Lung microvascular endothelial cell (primary cell): ENCODE results near the gene OSCAR. TPM values are rescaled to one million over a fixed set of nuclear protein-coding genes. Genes with fewer than 3 reads are reported as not detected.

Experiments
- DNase-seq, 2 donors: peaks; one replicate each; pipeline versions ENCODE4 v3.0.0 to v3.0.0-alpha.2; 2010; ENCODE audit warnings: low read depth in 2 of 2
- total RNA-seq: library from RNA; depleted of rRNA; stranded (reverse); fragments of >200 nt; gene quantifications from 2 replicates; pipeline ENCODE4 v1.2.1, GENCODE V29; 2014

Gene OSCAR
- total RNA-seq, 1 donor from 2014 or later = not detected

DNA sequence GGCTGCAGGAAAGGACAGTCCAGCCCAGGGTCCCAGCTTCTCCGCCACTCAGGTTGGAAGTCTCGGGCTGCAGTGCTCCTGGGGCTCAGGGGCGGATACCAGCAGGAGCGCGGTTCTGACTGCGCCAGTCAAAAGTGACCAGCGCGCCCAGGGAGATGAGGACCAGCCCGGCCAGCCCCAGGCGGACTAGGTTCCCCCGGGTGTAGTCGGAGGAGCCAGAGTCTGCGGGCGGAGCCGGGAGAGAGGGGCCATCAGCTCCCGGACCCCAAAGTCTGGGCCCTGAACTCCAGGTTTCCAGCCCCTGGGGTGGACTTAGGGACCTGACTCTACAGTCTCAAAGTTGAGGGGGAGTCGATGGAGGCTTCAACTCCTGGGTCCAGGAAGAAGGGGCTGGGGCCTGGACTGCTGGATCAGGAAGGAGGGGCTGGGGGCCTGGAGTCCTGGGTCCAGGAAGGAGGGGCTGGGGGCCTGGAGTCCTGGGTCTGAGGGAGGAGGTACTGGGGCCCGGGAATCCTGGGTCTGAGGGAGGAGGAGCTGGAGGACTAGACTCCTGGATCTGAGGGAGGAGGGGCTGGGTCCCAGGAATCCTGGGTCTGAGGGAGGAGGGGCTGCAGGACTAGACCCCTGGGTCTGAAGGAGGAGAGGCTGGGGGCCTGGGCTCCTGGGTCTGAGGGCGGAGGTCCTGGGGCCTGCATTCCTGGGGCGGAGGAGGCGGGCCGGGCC, 5.3 kb downstream of the OSCAR start:
- DNase-seq = no peak

DNA sequence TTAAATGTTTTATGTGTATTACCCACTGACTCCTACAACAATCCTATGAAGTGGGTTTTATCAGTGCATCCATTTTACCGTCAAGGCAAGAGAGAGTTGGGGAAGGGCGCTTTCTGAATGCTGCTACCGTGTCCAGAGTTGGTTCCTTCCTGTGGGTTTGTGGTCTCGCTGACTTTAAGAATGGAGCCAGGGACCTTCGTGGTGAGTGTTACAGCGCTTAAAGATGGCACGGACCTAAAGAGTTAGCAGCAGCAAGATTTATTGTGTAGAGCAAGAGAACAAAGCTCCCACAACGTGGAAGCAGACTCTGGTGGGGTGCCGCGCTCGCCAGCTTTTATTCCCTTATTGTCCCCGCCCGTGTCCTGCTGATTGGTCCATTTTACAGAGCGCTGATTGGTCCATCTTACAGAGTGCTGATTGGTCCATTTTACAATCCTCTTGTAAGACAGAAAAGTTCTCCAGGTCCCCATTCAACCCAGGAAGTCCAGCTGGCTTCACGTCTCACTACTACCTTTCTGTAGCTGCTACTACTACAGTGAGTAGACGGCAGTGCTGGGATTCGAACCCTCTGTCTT, 6.1 kb downstream of the OSCAR start:
- DNase-seq = no peak

DNA sequence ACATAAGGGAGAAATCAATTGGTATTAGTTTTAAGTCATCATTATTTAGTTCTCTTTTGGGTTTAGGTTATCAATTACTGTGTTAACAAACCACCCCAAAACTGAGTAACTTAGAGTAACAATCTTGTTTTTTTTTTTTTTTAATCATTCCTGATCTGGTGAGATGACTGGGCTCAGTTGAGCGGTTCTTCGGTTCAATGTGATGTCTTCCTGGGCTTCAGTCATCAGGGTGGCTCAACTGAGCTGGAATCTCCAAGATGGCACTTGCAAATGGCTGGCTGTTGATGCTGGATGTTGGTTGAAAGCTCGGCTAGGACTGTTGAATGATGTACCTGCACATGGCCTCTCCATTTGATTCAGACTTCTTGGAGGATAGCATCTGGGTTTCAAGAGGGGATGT, 16.2 kb downstream of the OSCAR start:
- DNase-seq = no peak

DNA sequence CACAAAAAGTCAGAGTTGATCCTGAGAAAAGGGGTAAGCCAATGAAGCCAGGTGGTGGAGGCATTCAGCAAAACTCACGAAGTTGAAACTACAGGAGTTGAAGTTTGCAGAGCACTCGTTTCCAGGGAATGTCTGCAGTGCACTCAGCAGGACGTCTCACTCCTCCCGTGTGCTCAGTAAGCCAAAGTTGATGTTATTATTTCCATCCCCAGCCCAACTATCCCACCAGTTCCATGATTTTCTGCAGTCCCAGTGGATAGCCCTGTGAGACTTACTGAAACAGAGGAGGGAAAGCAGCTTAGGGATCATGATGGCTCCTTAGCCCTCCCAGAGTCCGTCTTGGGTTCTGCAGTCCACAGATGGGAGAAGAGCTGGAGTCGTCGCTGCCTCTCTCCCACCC, 19.6 kb downstream of the OSCAR start, which contains the start of gene TARM1:
TSS of gene TARM1 (minus strand) at position 334 of the 400 bp plus-strand sequence. CDS start at position 309, 25 bp downstream.
- DNase-seq = no peak

DNA sequence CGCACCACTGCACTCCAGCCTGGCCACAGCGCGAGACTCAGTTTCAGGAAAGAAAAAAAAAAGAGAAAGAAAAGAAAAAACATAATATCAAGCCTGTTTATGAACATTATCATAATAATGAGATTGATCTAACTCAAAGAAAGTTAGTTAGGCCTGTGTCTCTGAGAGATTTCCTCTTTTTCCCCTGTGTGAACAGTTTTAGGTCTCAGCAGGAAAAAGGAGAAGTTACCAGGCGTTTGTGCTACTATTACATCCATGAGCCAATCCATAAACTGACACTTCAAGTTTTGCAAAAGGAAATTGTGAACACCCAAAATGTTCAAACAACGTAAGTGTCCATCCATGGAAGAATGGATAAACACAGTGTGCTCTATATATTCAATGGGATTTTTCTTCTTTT, 23.3 kb downstream of the OSCAR start:
- DNase-seq = no peak

DNA sequence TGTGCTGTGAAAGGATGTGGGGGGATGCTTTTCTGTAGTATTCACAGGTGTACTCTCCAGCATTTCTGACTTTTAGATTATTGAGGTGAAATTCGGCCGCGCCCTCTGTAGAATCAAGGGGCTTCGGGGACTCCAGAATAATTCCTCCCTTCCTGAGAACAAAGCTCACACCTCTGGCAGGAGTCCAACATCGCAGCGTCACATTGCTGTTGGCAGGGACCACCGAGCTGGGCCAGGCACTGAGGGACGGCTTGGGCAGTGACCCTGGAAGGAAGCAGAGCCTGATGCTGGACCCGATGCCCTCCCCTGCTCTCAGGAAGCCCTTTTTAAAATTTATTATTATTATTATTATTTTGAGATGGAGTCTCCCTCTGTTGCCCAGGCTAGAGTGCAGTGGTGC, 25.8 kb downstream of the OSCAR start:
- DNase-seq = no peak

DNA sequence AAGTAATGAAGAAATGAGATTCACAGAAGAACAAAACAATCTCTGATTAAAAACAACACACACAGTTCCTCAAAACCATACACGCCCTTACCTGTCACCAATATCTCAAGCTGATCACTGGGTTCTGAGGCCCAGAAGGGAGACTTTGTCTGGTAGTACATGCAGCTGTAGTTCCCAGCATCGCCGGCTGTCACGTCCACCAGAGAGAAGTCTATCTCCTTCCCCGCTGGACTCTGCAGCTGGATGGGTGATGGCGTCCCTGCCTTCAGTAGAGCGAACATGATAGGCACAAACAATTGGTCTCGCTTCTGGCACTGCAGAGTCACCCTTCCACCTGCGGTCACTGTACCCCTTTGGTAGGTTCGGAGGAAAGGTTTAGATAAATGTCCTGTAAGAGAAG, 26.8 kb downstream of the OSCAR start:
- DNase-seq = no peak

DNA sequence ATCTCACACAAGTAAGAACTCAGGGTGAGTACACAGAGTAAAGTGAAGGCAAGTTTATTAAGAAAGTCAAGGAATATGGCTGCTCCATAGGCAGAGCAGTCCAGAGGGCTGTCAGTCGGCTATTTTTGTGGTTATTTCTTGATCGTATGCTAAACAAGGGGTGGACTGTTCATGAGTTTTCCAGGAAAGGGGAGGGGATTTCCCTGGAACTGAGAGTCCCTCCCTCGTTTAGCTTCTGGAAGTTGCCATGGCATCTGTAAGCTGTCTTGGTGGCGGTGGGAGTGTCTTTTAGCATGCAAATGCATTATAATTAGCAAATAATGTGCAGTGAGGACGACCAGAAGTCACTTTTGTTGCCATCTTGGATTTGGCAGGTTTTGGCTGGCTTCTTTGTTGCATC, 31.1 kb downstream of the OSCAR start:
- no peak for DNase-seq

DNA sequence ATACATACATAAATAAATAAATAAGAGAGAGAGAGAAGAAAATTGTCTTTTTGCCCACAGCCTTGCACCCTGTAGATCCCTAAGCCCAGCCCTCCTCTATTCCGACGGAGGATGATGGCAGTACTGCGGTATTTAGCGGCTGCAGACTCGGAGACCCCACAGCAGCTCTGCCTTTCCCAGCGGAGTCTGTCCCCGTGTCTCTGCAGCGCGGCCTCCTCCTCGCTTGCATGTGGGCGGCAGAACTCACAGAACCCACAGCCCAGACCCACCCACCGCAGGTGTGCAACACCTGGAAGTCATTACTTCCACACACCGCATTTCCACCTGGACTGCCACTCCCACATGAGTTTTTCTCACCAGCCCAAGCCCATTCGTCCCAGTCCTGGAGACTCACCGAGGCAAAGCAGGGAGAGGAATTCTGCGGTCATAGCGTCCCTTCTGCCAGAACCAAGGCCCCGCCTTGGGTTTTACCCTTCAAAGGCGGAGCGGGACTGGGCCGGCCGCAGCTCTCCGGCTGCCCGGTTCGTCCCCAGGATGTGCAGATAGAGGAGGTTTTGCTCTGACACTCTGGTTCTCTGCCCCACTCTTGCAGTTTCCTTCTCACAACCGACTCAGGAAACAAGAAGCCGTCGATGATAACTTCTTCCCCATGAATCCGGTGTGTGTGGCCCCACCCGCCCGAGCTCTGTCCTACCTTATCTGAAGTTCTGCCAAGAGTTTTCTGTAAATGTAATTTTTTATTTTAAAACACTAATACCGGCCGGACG, 37.1 kb downstream of the OSCAR start, which contains the start of gene VSTM1:
TSS of gene VSTM1 (minus strand) at position 548 of the 767 bp plus-strand sequence. CDS start at position 428, 120 bp downstream.
- no peak for DNase-seq

DNA sequence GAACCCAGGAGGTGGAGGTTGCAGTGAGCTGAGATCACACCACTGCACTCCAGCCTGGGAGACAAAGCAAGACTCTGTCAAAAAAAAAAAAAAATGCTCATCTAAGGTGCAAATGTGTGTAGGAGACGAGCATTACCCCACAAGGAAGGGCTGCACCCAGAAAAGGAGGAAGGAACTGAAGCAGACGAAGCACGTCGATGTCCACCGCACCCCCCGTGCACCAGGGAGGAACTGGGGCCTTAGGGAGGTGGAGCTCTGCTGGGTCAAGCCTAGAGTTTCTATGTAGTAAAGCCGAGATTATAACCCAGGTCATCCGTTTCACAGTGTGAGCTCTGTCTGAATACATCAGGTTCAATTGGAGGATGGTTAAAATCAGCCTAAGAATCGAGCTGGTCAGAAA, 38.0 kb downstream of the OSCAR start:
- no peak for DNase-seq

DNA sequence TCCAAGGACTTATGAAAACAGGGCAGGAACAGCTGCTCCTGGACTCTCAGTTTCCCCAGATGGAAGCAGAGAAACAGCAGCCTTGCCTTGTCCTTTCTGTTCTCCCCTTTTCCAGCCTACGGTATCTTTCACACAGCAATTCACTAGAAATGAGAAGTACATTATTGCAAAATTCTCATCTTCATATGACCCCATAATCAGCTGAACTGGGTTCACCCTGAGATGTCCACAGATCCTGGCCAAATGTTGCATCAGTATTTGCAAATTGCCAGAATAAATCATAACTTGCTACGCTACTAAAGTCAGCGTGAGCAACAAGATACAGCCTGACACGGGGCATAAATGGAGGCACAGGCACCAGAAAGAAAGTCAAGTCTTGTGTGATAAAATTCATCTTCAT, 53.0 kb downstream of the OSCAR start:
- no peak for DNase-seq

DNA sequence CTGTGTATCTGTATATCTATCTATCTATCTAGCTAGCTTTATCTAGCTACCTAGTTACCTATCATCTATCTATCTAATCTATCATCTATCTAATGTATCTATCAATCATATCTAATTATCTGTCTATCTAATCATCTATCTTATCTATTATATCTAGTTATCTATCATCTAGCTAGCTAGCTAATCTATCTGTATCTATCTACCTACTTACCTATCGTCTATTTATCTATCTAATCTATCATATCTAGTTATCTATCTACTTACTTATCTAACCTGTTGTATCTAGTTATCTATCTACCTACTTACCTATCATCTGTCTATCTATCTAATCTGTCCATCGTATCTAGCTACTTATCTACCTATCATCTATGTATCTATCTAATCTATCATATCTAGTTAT, 54.8 kb downstream of the OSCAR start:
- no peak for DNase-seq

Other genes with a start within 250 kb of the OSCAR start
- gene MYADM, start 232.9 kb downstream of the OSCAR start, total RNA-seq = 4.8 and 8.3 TPM in 2 replicates
- not detected in 2 replicates for gene PRKCG, start 218.6 kb downstream of the OSCAR start, total RNA-seq
- under 0.01 TPM in 1 of 2 replicates, not detected in the other for gene CACNG7, start 191.5 kb downstream of the OSCAR start, total RNA-seq
- gene CACNG8, start 137.9 kb downstream of the OSCAR start, total RNA-seq = under 0.01 and 0.22 TPM in 2 replicates
- 0.20 and 1.5 TPM in 2 replicates for gene CACNG6, start 109.2 kb downstream of the OSCAR start, total RNA-seq
- gene VSTM1, start 36.9 kb downstream of the OSCAR start, total RNA-seq = not detected in 2 replicates
- not detected in 2 replicates for gene TARM1, start 19.4 kb downstream of the OSCAR start, total RNA-seq
- 19.2 and 23.4 TPM in 2 replicates for gene NDUFA3, start 2.1 kb upstream of the OSCAR start, total RNA-seq
- 20.5 and 27.4 TPM in 2 replicates for gene TFPT, start 14.9 kb upstream of the OSCAR start, total RNA-seq
- gene PRPF31, start 15.0 kb upstream of the OSCAR start, total RNA-seq = 48.6 and 51.9 TPM in 2 replicates
- gene CNOT3, start 37.0 kb upstream of the OSCAR start, total RNA-seq = 4.1 and 4.8 TPM in 2 replicates
- 3.3 and 5.4 TPM in 2 replicates for gene LENG1, start 58.9 kb upstream of the OSCAR start, total RNA-seq
- 0.22 TPM in 1 of 2 replicates, not detected in the other for gene TMC4, start 72.4 kb upstream of the OSCAR start, total RNA-seq
- gene MBOAT7, start 88.8 kb upstream of the OSCAR start, total RNA-seq = 9.5 and 19.4 TPM in 2 replicates
- 35.1 and 38.8 TPM in 2 replicates for gene TSEN34, start 90.5 kb upstream of the OSCAR start, total RNA-seq
- gene RPS9, start 100.1 kb upstream of the OSCAR start, total RNA-seq = 2,773 and 3,236 TPM in 2 replicates
- gene LILRB3, start 122.2 kb upstream of the OSCAR start, total RNA-seq = not detected in 2 replicates
- gene LILRA6, start 142.0 kb upstream of the OSCAR start, total RNA-seq = not detected in 2 replicates
- not detected in 2 replicates for gene LILRB5, start 156.5 kb upstream of the OSCAR start, total RNA-seq
- gene LILRB2, start 180.3 kb upstream of the OSCAR start, total RNA-seq = not detected in 2 replicates
- gene LILRA5, start 212.4 kb upstream of the OSCAR start, total RNA-seq = not detected in 2 replicates
- gene LILRA4, start 238.4 kb upstream of the OSCAR start, total RNA-seq = not detected in 2 replicates